ENCODE data around the gene COL11A1.
"Not testable (repeated sequence)": the region's sequence is repeated elsewhere in the genome, so short reads cannot be mapped to it uniquely, and the experiment has no call there.

Gene COL11A1

DNA sequence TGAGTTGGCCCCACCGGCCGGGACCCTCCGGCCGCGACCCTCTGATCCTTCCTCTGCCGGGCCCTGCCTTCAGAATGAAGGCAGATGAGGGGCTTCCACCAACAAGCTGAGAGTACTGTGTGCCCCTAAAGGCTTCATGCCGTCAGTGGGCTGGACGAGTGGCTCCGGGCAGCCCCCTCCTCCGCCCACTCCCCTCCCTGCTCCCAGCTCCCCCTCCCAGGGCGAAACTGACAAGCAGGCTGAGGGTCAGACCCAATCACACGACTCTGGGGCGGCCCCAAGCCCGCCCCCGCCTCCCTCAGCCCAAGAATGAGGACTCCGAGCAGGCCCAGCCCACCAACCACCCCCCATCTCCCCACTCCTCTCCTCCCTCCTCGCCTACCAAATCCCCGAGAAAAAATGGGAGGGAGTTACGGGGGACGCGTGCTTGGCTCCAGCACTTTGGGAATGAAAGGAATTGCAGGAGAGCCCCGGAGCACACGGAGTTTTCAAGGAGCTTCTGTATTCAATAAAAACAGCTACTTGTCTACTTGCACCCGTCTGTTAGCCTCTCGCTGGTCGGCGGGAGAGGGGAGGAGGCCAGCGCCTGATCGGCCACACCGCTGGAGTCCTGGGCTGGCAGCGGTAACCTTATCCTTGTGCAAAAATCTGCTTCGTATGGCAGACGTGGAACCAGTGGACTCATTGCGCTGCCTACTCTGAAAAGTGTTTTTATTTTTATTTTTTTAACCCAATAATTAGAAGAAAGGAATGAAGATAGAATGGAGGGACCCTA, at the start of gene COL11A1:
COL11A1 (minus strand) TSS at position 147 of the 775 bp plus-strand sequence. CDS start 344 bp downstream, outside the sequence.
- in situ Hi-C loops (cut with HindIII; ENCODE audit: low sequenced_read_pairs): no loop called here

- in situ Hi-C loops (cut with HindIII; ENCODE audit: low sequenced_read_pairs): no loop called here
Observed at GRCh38 chr1:103156966-103157365, 48.6 kb upstream of the COL11A1 start.

DNA sequence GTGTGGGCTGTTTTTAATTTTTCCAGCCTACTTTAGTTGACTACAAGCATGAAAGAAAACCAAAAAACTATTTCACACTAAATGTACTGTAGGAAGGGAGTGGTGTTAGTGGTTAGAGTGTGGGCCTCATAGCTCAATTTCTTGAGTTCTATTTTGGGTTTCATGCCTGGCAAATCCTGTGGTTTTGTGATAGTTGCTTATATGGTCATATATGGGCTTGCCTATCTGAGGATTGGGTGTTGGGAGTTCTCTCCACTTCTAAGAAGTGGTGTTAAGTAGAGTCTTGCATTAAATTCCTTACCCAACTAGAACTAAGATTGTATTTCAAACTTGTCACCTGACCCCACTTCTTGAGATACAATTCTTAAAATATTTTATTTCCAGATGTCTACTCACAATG, 37.8 kb upstream of the COL11A1 start:
- in situ Hi-C loops (cut with HindIII; ENCODE audit: low sequenced_read_pairs): no loop called here

DNA sequence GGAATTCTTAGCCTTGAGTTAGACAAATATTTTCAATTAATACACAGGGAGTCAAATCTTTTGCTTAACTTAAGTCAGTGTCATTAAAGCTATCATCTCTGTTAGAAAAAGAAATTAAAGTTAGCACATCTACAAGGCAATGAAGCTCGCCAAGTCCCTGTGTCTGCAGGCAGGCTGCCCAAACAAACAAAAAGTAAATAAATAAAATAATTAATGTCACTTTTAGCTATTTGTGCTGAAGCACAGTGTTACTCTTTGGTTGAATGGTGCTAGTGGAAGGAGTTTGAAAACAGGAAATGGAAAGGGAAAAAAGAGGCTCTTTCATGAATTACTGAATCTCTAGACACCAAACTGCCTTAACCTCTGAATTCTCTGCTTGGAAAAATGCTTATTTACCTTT, 37.1 kb upstream of the COL11A1 start:
- in situ Hi-C loops (cut with HindIII; ENCODE audit: low sequenced_read_pairs): no loop called here

GRCh38 chr1:103144681-103145080, 36.4 kb upstream of the COL11A1 start:
- in situ Hi-C loops (cut with HindIII; ENCODE audit: low sequenced_read_pairs): no loop called here

GRCh38 chr1:103142461-103142860, 34.1 kb upstream of the COL11A1 start:
- in situ Hi-C loops (cut with HindIII; ENCODE audit: low sequenced_read_pairs): no loop called here

- in situ Hi-C loops (cut with HindIII; ENCODE audit: low sequenced_read_pairs): no loop called here
Observed at GRCh38 chr1:103129796-103130195, 21.5 kb upstream of the COL11A1 start.

DNA sequence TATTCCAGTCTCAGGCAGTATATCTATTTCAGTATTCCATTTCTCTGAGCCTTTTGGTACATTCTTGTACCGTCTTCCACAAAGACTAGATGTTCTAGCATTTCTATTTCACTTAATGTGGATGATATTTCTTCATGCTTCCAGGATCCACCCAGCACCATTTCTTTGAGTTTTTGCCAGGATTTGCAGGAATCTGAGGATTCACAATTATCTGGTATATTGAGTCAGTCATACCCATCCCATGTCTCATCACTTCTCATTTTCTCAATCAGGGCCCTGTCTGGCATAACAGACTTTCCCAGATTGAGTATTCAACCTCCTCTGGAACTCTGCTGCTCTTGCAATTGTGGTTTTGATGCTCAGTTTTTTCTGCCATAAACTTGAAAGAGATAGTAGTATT, 20.9 kb upstream of the COL11A1 start:
- in situ Hi-C loops (cut with HindIII; ENCODE audit: low sequenced_read_pairs): no loop called here

DNA sequence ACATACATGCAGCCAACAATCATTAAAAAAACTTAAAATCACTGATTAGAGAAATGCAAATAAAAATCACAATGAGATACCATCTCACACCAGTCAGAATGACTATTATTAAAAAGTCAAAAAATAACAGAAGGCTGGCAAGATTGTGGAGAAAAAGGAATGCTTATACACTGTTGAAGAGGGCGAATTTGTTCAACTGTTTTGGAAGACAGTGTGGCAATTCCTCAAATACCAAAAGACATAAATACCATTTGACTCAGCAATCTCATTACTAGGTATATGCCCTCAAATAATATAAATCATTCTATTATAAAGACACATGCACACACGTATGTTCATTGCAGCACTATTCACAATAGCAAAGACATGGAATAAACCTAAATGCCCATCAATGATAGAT, 19.9 kb upstream of the COL11A1 start:
- in situ Hi-C loops (cut with HindIII; ENCODE audit: low sequenced_read_pairs): not testable (repeated sequence)

GRCh38 chr1:103125219-103125618, 16.9 kb upstream of the COL11A1 start:
- in situ Hi-C loops (cut with HindIII; ENCODE audit: low sequenced_read_pairs): no loop called here

DNA sequence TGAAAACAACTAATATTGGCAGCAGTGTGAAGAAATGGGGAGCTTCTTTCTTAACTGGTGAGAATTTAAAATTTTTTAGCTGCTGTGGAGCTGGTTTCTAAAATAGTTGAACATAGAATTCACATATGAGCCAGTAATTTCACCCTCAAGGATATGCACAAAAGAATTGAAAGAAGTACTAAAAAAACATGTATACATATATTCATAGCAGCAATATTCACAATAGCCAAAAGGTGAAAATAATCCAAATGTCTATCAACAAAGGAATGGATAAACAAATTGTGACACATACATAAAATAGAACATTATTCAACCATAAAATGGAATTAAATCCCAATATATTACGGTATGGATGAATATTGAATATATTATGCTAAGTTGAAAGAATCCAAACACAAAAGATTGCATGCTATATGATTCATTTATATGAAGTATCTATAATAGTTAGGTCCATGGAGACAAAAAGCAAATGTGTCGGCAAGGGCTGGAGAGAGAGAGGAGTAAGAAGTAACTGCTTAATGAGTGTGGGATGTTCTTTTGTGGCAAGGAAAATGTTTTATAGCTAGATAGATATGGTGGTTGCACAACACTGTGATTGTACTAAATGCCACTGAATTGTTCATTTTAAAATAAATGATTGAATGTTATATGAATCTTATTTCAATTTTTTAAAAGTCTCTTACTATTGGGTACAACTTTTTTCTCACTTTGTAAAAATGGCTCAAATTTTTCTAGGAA, 14.8 kb upstream of the COL11A1 start:
- in situ Hi-C loops (cut with HindIII; ENCODE audit: low sequenced_read_pairs): no loop called here

GRCh38 chr1:103120981-103121380, 12.7 kb upstream of the COL11A1 start:
- in situ Hi-C loops (cut with HindIII; ENCODE audit: low sequenced_read_pairs): no loop called here

- in situ Hi-C loops (cut with HindIII; ENCODE audit: low sequenced_read_pairs): no loop called here
Observed at GRCh38 chr1:103112546-103112945, 4.2 kb upstream of the COL11A1 start.

GRCh38 chr1:103111926-103112325, 3.6 kb upstream of the COL11A1 start:
- in situ Hi-C loops (cut with HindIII; ENCODE audit: low sequenced_read_pairs): no loop called here

GRCh38 chr1:103110701-103111100, 2.4 kb upstream of the COL11A1 start:
- in situ Hi-C loops (cut with HindIII; ENCODE audit: low sequenced_read_pairs): no loop called here

- in situ Hi-C loops (cut with HindIII; ENCODE audit: low sequenced_read_pairs): no loop called here
Observed at GRCh38 chr1:103109311-103109920, 1.1 kb upstream of the COL11A1 start.

GRCh38 chr1:103107741-103108375, 464 bp downstream of the COL11A1 start:
- in situ Hi-C loops (cut with HindIII; ENCODE audit: low sequenced_read_pairs): no loop called here

- in situ Hi-C loops (cut with HindIII; ENCODE audit: low sequenced_read_pairs): no loop called here
Observed at GRCh38 chr1:103106426-103107341, 1.6 kb downstream of the COL11A1 start.

GRCh38 chr1:103101399-103101798, 6.9 kb downstream of the COL11A1 start:
- in situ Hi-C loops (cut with HindIII; ENCODE audit: low sequenced_read_pairs): no loop called here

- in situ Hi-C loops (cut with HindIII; ENCODE audit: low sequenced_read_pairs): no loop called here
Observed at GRCh38 chr1:103089221-103089620, 19.1 kb downstream of the COL11A1 start.
